HCT116 (cell line): ENCODE measurements around the gene ZCWPW1. TPM values are rescaled to one million over a fixed set of nuclear protein-coding genes. Genes with fewer than 3 reads are reported as not detected.
A peak's percentile ranks its signal among the peaks of the same experiment; 100 is the strongest.

Experiments
- ATAC-seq: fragments of 200-7000 bp; cut with Tn5 transposase; 2 replicates; pipeline ENCODE4 v1.9.1; 2020; ENCODE audit warnings: mild to moderate bottlenecking, moderate library complexity
- BruUV-seq: library from RNA; stranded (reverse); fragments of 400-500 nt; replicated peaks from 2 replicates; lab custom pipeline; 2021; lab: Mats Ljungman, UMichigan
- CTCF ChIA-PET: fragments of 300-600 bp; sonication (Branson Sonifier 250); formaldehyde crosslinking; loops from one replicate; lab custom pipeline; 2021; ENCODE audit warnings: antibody characterized with exemption; lab: Charles Lee
- POLR2A ChIA-PET: fragments of 300-600, 350-600 bp; sonication (Branson Sonifier 250); formaldehyde crosslinking; loops from one replicate; lab custom pipeline; 2021; ENCODE audit warnings: antibody characterized with exemption; lab: Charles Lee
- RAD21 ChIA-PET, 2 experiments: fragments of 300-600 bp; sonication (Branson Sonifier 250); formaldehyde crosslinking; loops; one replicate each; lab custom pipeline; 2023; ENCODE audit warnings: low total read pairs in 2 of 2; ENCODE audit not compliant: uncharacterized antibody in 2 of 2, unreplicated experiment in 2 of 2, low non-redundant PET in 1 of 2; lab: Charles Lee
- DNase-seq: peaks from one replicate; pipeline ENCODE4 v3.0.0-alpha.2; 2010; ENCODE audit warnings: low read depth, low spot score
- H2AFZ ChIP-seq: fragments of 200-600 bp; shearing (Covaris generic), sonication (generic); 2 replicates; pipeline ENCODE4 v1.6.1; 2017; ENCODE audit warnings: low read depth, mixed run types, mixed read lengths, antibody characterized with exemption, low read length; ENCODE audit not compliant: poor library complexity, severe bottlenecking
- H3K27ac ChIP-seq: 2 replicates; pipeline ENCODE4 v1.5.1; 2012; ENCODE audit warnings: low read depth, low read length
- H3K27me3 ChIP-seq: fragments of 200-600 bp; sonication (generic); 2 replicates; pipeline ENCODE4 v1.6.1; 2016; ENCODE audit warnings: mixed run types, low read length, mixed read lengths; ENCODE audit not compliant: insufficient read depth
- H3K36me3 ChIP-seq, 2 experiments: fragments of 200-500 bp in 1 of 2; fragments of 200-600 bp in 1 of 2; sonication (Bioruptor generic) in 1 of 2; sonication (generic) in 1 of 2; 2 replicates each; pipeline versions ENCODE4 v1.5.1 to v1.6.1; 2014 to 2016; ENCODE audit warnings: low read length in 2 of 2, inconsistent platforms in 1 of 2, mixed read lengths in 1 of 2, mixed run types in 1 of 2; ENCODE audit not compliant: insufficient read depth in 2 of 2, control insufficient read depth in 1 of 2
- H3K4me1 ChIP-seq, 2 experiments: fragments of 200-600 bp in 1 of 2; sonication (generic) in 1 of 2; 2 replicates each; pipeline versions ENCODE4 v1.5.1 to v1.6.1; 2012 to 2017; ENCODE audit warnings: low read length in 2 of 2, inconsistent platforms in 1 of 2, mild to moderate bottlenecking in 1 of 2, mixed read lengths in 1 of 2, mixed run types in 1 of 2, moderate library complexity in 1 of 2; ENCODE audit not compliant: insufficient read depth in 2 of 2, control insufficient read depth in 1 of 2
- H3K4me2 ChIP-seq: fragments of 200-600 bp; sonication (generic); 2 replicates; pipeline ENCODE4 v1.6.1; 2017; ENCODE audit warnings: mixed run types, low read length, mixed read lengths
- H3K4me3 ChIP-seq, 2 experiments: fragments of 200-600 bp in 1 of 2; sonication (generic) in 1 of 2; replicated peaks in 1 of 2; 2 replicates each; pipeline ENCODE4 v1.5.1; 2011 to 2016; ENCODE audit warnings: low read length in 2 of 2, control low read depth in 1 of 2, low read depth in 1 of 2, mild to moderate bottlenecking in 1 of 2, mixed read lengths in 1 of 2, mixed run types in 1 of 2
- H3K79me2 ChIP-seq: fragments of 200-600 bp; sonication (generic); 2 replicates; pipeline ENCODE4 v1.6.1; 2017; ENCODE audit warnings: mild to moderate bottlenecking, mixed run types, low read length, moderate library complexity, mixed read lengths; ENCODE audit not compliant: insufficient read depth
- H3K9ac ChIP-seq: fragments of 200-600 bp; sonication (generic); 2 replicates; pipeline ENCODE4 v1.6.1; 2016; ENCODE audit warnings: low read length, mixed read lengths
- H3K9me2 ChIP-seq: fragments of 200-600 bp; sonication (generic), shearing (Covaris generic); 2 replicates; pipeline ENCODE4 v1.6.1; 2017; ENCODE audit warnings: mixed run types, mild to moderate bottlenecking, moderate library complexity; ENCODE audit not compliant: insufficient read depth
- H3K9me3 ChIP-seq, 2 experiments: fragments of 200-500 bp in 1 of 2; fragments of 200-600 bp in 1 of 2; sonication (Bioruptor generic) in 1 of 2; sonication (generic) in 1 of 2; 2 replicates each; pipeline ENCODE4 v1.6.1; 2014 to 2017; ENCODE audit warnings: low read length in 2 of 2, mixed read lengths in 2 of 2, inconsistent platforms in 1 of 2, low read depth in 1 of 2, mild to moderate bottlenecking in 1 of 2, mixed run types in 1 of 2, moderate library complexity in 1 of 2; ENCODE audit not compliant: control insufficient read depth in 1 of 2, insufficient read depth in 1 of 2
- H4K20me1 ChIP-seq: fragments of 200-600 bp; sonication (generic), shearing (Covaris generic); 2 replicates; pipeline ENCODE4 v1.6.1; 2017; ENCODE audit warnings: mixed run types, mild to moderate bottlenecking, moderate library complexity; ENCODE audit not compliant: insufficient read depth
- CTCF ChIP-seq, 3 experiments: fragments of 200-600 bp in 1 of 3; sonication (generic) in 1 of 3; IDR thresholded peaks in 2 of 3; conservative IDR thresholded peaks in 1 of 3; 2 replicates each; pipeline ENCODE4 v1.5.1; 2012 to 2017; ENCODE audit warnings: low read depth in 2 of 3, low read length in 2 of 3, antibody characterized with exemption in 1 of 3, borderline replicate concordance in 1 of 3, control low read depth in 1 of 3, mild to moderate bottlenecking in 1 of 3, mixed read lengths in 1 of 3, mixed run types in 1 of 3, moderate library complexity in 1 of 3; ENCODE audit not compliant: insufficient read depth in 1 of 3
- POLR2AphosphoS5 ChIP-seq: IDR thresholded peaks from 2 replicates; pipeline ENCODE4 v1.6.1; 2011; ENCODE audit warnings: mild to moderate bottlenecking, low read depth, low read length, moderate library complexity
- intact Hi-C: fragments of 100-400 bp; cut with micrococcal nuclease; formaldehyde crosslinking; loops from 2 replicates; pipeline ENCODE4 v1.10.0; 2022
- total RNA-seq: library from RNA; stranded (reverse); gene quantifications from one replicate; pipeline ENCODE4 v1.2.1, GENCODE V29; 2021; ENCODE audit not compliant: unreplicated experiment

The ZCWPW1 gene
- total RNA-seq, 1 experiment from 2014 or later = 1.5 TPM

- no peak overlapping the region; a peak in 1 of 4 replicates for H3K4me3 ChIP-seq
- intact Hi-C loops = no loop called here
- H3K27ac ChIP-seq = peak overlapping the region; percentile 16; the same call in 1 of the 2 replicates
Observed at GRCh38 chr7:100476903-100477870, 48.7 kb upstream of the ZCWPW1 start.

More at GRCh38 chr7:100476903-100477870, 48.7 kb upstream of the ZCWPW1 start:
- ChIA-PET RAD21 (no interaction called here), POLR2A (no interaction called here), CTCF (interaction anchor here (3.3 kb wide), 1 partner anchor 82 kb away, joined by 14 read pairs; no protein-coding TSS in a partner anchor)
- peaks cover 0 to 2% of the 10 kb centered on the region in 2 experiments; a peak in 1 of 4 replicates for H3K36me3 ChIP-seq
- DNase-seq (no peak), ATAC-seq (no peak)
- H3K4me2 ChIP-seq = peak overlapping the region; percentile 81; the same call in 1 of the 2 replicates
- H2AFZ ChIP-seq = no peak overlapping the region
- peaks cover 6% of the 10 kb centered on the region; the same call in 1 of the 2 replicates for H3K79me2 ChIP-seq
- no peak overlapping the region for H3K9ac ChIP-seq
- BruUV-seq = no TSS peak
- no peaks in the 10 kb centered on the region for H3K27me3 ChIP-seq
- no peaks in the 10 kb centered on the region for H4K20me1 ChIP-seq
- no peaks in the 10 kb centered on the region for H3K9me2 ChIP-seq
- peak in 1 of 3 experiments; percentile 25; a peak in 2 of 6 replicates for TF ChIP-seq CTCF (IDR thresholded peaks at IDR 0.05 in 2 of 3, conservative IDR thresholded peaks at IDR 0.05 in 1 of 3; ENCODE audit: borderline replicate concordance in 1 of 3, insufficient read depth in 1 of 3, low read depth in 2 of 3, low read length in 2 of 3)
- no peak for TF ChIP-seq POLR2AphosphoS5
- no peaks in the 10 kb centered on the region for H3K9me3 ChIP-seq
- H3K4me1 ChIP-seq = peaks cover 9 to 27% of the 10 kb centered on the region in 2 experiments
